GM12878 (cell line): ENCODE data around the gene TYSND1. TPM values are rescaled to one million over a fixed set of nuclear protein-coding genes. Genes with fewer than 3 reads are reported as not detected.

Experiments used
- ATAC-seq: fragments of 200-7000 bp; cut with Tn5 transposase; 3 replicates; pipeline ENCODE4 v1.9.1; 2020; ENCODE audit warnings: mild to moderate bottlenecking, moderate library complexity
- BruUV-seq: library from RNA; stranded (reverse); fragments of 400-500 nt; replicated peaks from 2 replicates; lab custom pipeline; 2021; lab: Mats Ljungman, UMichigan
- CTCF ChIA-PET: fragments of 300-600 bp; sonication (Branson Sonifier 250); formaldehyde crosslinking; extraction: SDS; loops from one replicate; lab custom pipeline; 2021; ENCODE audit warnings: inconsistent platforms; lab: Yijun Ruan, JAX
- POLR2A ChIA-PET: fragments of 350-600 bp; formaldehyde crosslinking; extraction: SDS; loops from one replicate; lab custom pipeline; 2021; ENCODE audit warnings: inconsistent platforms; lab: Charles Lee
- RAD21 ChIA-PET: fragments of 300-600 bp; sonication (Branson Sonifier 250); formaldehyde crosslinking; loops from one replicate; lab custom pipeline; 2023; ENCODE audit warnings: antibody characterized with exemption; ENCODE audit not compliant: unreplicated experiment; lab: Charles Lee
- SMC1A ChIA-PET: fragments of 300-600 bp; sonication (Branson Sonifier 250); formaldehyde crosslinking; loops from one replicate; lab custom pipeline; 2023; ENCODE audit not compliant: unreplicated experiment, uncharacterized antibody; lab: Charles Lee
- DNase-seq: peaks from one replicate; pipeline ENCODE4 v3.0.0-alpha.2; 2011; ENCODE audit warnings: low read depth, low spot score
- FAIRE-seq: peaks from 3 replicates; lab custom pipeline; 2011; peaks lifted over from hg19 to GRCh38; lab: Jason Lieb, UNC
- H2AFZ ChIP-seq: 2 replicates; pipeline ENCODE4 v1.6.0; 2011; ENCODE audit warnings: low read depth, low read length, control low read depth; ENCODE audit not compliant: control insufficient read depth
- H3K27ac ChIP-seq: 2 replicates; pipeline ENCODE4 v1.5.1; 2011; ENCODE audit warnings: control low read depth; ENCODE audit not compliant: control insufficient read depth, insufficient read depth
- H3K27me3 ChIP-seq, 2 experiments: replicated peaks in 1 of 2; 2 replicates each; pipeline versions ENCODE4 v1.6.0 to v1.6.1; 2011; ENCODE audit warnings: low read length in 1 of 2; ENCODE audit not compliant: control insufficient read depth in 2 of 2, insufficient read depth in 2 of 2
- H3K36me3 ChIP-seq, 2 experiments: 2 replicates each; pipeline ENCODE4 v1.5.1; 2011; ENCODE audit warnings: low read length in 1 of 2; ENCODE audit not compliant: control insufficient read depth in 2 of 2, insufficient read depth in 2 of 2
- H3K4me1 ChIP-seq: 2 replicates; pipeline ENCODE4 v1.6.1; 2011; ENCODE audit warnings: mild to moderate bottlenecking, low read length, moderate library complexity, mixed read lengths; ENCODE audit not compliant: control insufficient read depth, insufficient read depth
- H3K4me2 ChIP-seq: 2 replicates; pipeline ENCODE4 v1.6.0; 2011; ENCODE audit warnings: control low read depth; ENCODE audit not compliant: control insufficient read depth, insufficient read depth
- H3K4me3 ChIP-seq: fragments of 200-600 bp; sonication (generic); 2 replicates; pipeline ENCODE4 v1.5.1; 2016
- H3K79me2 ChIP-seq: 2 replicates; pipeline ENCODE4 v1.6.0; 2011; ENCODE audit warnings: low read length; ENCODE audit not compliant: control insufficient read depth, insufficient read depth
- H3K9ac ChIP-seq: 2 replicates; pipeline ENCODE4 v1.8.0; 2011; ENCODE audit warnings: low read length, control low read depth, mixed read lengths; ENCODE audit not compliant: control insufficient read depth, insufficient read depth
- H3K9me3 ChIP-seq: replicated peaks from 3 replicates; pipeline ENCODE4 v1.5.1; 2011; ENCODE audit warnings: mild to moderate bottlenecking, low read length; ENCODE audit not compliant: control insufficient read depth, insufficient read depth
- H4K20me1 ChIP-seq: 2 replicates; pipeline ENCODE4 v1.6.0; 2011; ENCODE audit not compliant: control insufficient read depth, insufficient read depth
- ATF2 ChIP-seq: IDR thresholded peaks from 2 replicates; pipeline ENCODE4 v1.6.1; 2012; ENCODE audit warnings: low read length, inconsistent platforms
- CEBPZ ChIP-seq: fragments of 150-350 bp; IDR thresholded peaks from 2 replicates; pipeline ENCODE4 v1.6.1; 2016; ENCODE audit warnings: low read depth, low read length
- CTCF ChIP-seq, 3 experiments: IDR thresholded peaks in 2 of 3; conservative IDR thresholded peaks in 1 of 3; 2 replicates each; pipeline ENCODE4 v1.5.1; 2011; ENCODE audit warnings: low read depth in 3 of 3, low read length in 3 of 3, mild to moderate bottlenecking in 3 of 3, control low read depth in 2 of 3, moderate library complexity in 2 of 3, inconsistent platforms in 1 of 3, mixed read lengths in 1 of 3; ENCODE audit not compliant: control insufficient read depth in 2 of 3, insufficient read depth in 1 of 3; ENCODE audit errors: extremely low read depth in 1 of 3
- ETV6 ChIP-seq, 2 experiments: fragments of 450-650 bp in 1 of 2; IDR thresholded peaks in 1 of 2; conservative IDR thresholded peaks in 1 of 2; 2 replicates each; pipeline ENCODE4 v1.6.1; 2014; ENCODE audit warnings: antibody characterized with exemption in 1 of 2, borderline replicate concordance in 1 of 2, low read depth in 1 of 2, mild to moderate bottlenecking in 1 of 2, moderate library complexity in 1 of 2
- FOXM1 ChIP-seq: IDR thresholded peaks from 2 replicates; pipeline ENCODE4 v1.6.1; 2012; ENCODE audit warnings: low read depth, mild to moderate bottlenecking, inconsistent platforms, low read length, moderate library complexity
- JUNB ChIP-seq: IDR thresholded peaks from 2 replicates; pipeline ENCODE4 v1.6.1; 2016; ENCODE audit warnings: antibody characterized with exemption, mild to moderate bottlenecking
- NKRF ChIP-seq: fragments of 450-650 bp; conservative IDR thresholded peaks from 2 replicates; pipeline ENCODE4 v1.6.1; 2017; ENCODE audit warnings: mild to moderate bottlenecking, moderate library complexity
- SIX5 ChIP-seq: IDR thresholded peaks from 2 replicates; pipeline ENCODE4 v1.6.1; 2011; ENCODE audit warnings: mild to moderate bottlenecking, low read depth, low read length, moderate library complexity; ENCODE audit not compliant: severe bottlenecking
- YBX1 ChIP-seq: fragments of 450-650 bp; IDR thresholded peaks from 2 replicates; pipeline ENCODE4 v1.6.1; 2016; ENCODE audit warnings: antibody characterized with exemption
- YY1 ChIP-seq: IDR thresholded peaks from 2 replicates; pipeline ENCODE4 v1.6.1; 2011; ENCODE audit warnings: low read depth, mild to moderate bottlenecking, low read length
- ZSCAN29 ChIP-seq: fragments of 450-650 bp; IDR thresholded peaks from 2 replicates; pipeline ENCODE4 v1.6.1; 2017; ENCODE audit warnings: mild to moderate bottlenecking, moderate library complexity
- ZZZ3 ChIP-seq: IDR thresholded peaks from 2 replicates; pipeline ENCODE4 v1.6.1; 2011; ENCODE audit warnings: low read depth; ENCODE audit not compliant: control insufficient read depth, insufficient read length
- WGBS: methylation state at CpG from one replicate; pipeline ENCODE4 v1.1.6; 2016; ENCODE audit warnings: low lambda C conversion rate; ENCODE audit not compliant: insufficient replicate concordance, insufficient coverage; ENCODE audit errors: missing lambda C conversion rate; 5-methylcytosine and 5-hydroxymethylcytosine counted together
- in situ Hi-C: fragments of 300-500 bp; cut with MboI; formaldehyde crosslinking; loops from 9 replicates; pipeline ENCODE4 v1.14.3; 2018; ENCODE audit warnings: mixed read lengths
- intact Hi-C: fragments of 100-400 bp; cut with micrococcal nuclease; formaldehyde crosslinking; loops from one replicate; pipeline ENCODE4 v1.14.2; 2022; ENCODE audit not compliant: unreplicated experiment
- polyA plus RNA-seq, 11 experiments: library from polyadenylated mRNA; depleted of rRNA in 4 of 11; unstranded in 6 of 11; stranded (reverse) in 5 of 11; fragments of >200 nt; fragmentation: Nextera tagmentation in 4 of 11; fragmentation: Illumina TruSeq in 1 of 11; extraction: Ambion mirVana in 4 of 11; extraction: Trizol in 1 of 11; gene quantifications; 1 replicate in 1 of 11; 2 replicates in 10 of 11; pipeline versions ENCODE4 v1.2.1 to v1.2.3, GENCODE V29; 2011 to 2016; ENCODE audit warnings: inconsistent platforms in 2 of 11, missing spikeins in 2 of 11, low read depth in 1 of 11
- total RNA-seq, 4 experiments: library from RNA; depleted of rRNA in 3 of 4; stranded (reverse); fragments of >200 nt in 3 of 4; fragmentation: Illumina TruSeq in 1 of 4; extraction: Trizol in 1 of 4; gene quantifications; 2 replicates each; pipeline versions ENCODE4 v1.2.1 to v1.2.3, GENCODE V29; 2013 to 2021

Gene TYSND1
- total and polyA plus RNA-seq, 10 of the 15 experiments (the other 5 are each of a cell fraction or from before 2014, with no cell fraction given), result 1.9 to 21.4 (median 12.0) TPM

- H3K79me2 ChIP-seq, result no peaks in the 10 kb centered on the region
- ChIA-PET RAD21 (interaction anchor here (0.7 to 5.1 kb wide), 7 partner anchors 9 to 247 kb away, joined by 3 to 46 read pairs (median 7); partner anchors contain the start of gene TYSND1), POLR2A (interaction anchor here (0.5 to 1.2 kb wide), 5 partner anchors 30 to 1831 kb away, joined by 3 to 9 read pairs (median 3); partner anchors contain the start of gene TYSND1), SMC1A (interaction anchor here (0.7 to 4.9 kb wide), 17 partner anchors 9 to 263 kb away, joined by 3 to 42 read pairs (median 6); partner anchors contain the start of gene TYSND1), CTCF (interaction anchor here (0.6 to 8.4 kb wide), 54 partner anchors 8 to 469 kb away, joined by 3 to 173 read pairs (median 4); partner anchors contain the start of gene TYSND1)
- ATAC-seq (peak; percentile 97), DNase-seq (no peak), FAIRE-seq (peak; percentile 85)
- no peaks in the 10 kb centered on the region for H3K4me1 ChIP-seq
- in situ Hi-C loops (no loop called here), intact Hi-C loops (loop anchor here (2.0 kb wide), 1 partner anchor 29 kb away; no protein-coding TSS in a partner anchor)
- H3K27ac ChIP-seq, result no peak overlapping the region
- no peaks in the 10 kb centered on the region for H3K27me3 ChIP-seq
- no peaks in the 10 kb centered on the region for H3K9me3 ChIP-seq
- no peak overlapping the region for H3K9ac ChIP-seq
- H3K4me3 ChIP-seq, result no peak overlapping the region
- WGBS, result 34% methylated on average over 12 of the region's 12 CpGs
- BruUV-seq, result no TSS peak
- H2AFZ ChIP-seq, result no peak overlapping the region
- H3K36me3 ChIP-seq, result peaks cover 29% of the 10 kb centered on the region in 2 experiments
- H3K4me2 ChIP-seq, result no peak overlapping the region
- H4K20me1 ChIP-seq, result no peaks in the 10 kb centered on the region
- TF ChIP-seq SIX5, result no peak
- TF ChIP-seq ZZZ3, result no peak
- TF ChIP-seq ETV6 (conservative IDR thresholded peaks at IDR 0.05 in 1 of 2, IDR thresholded peaks at IDR 0.05 in 1 of 2; ENCODE audit: borderline replicate concordance in 1 of 2, low read depth in 1 of 2), result no peak
- TF ChIP-seq NKRF, result no peak
- no peak for TF ChIP-seq ZSCAN29
- no peak for TF ChIP-seq ATF2
- no peak for TF ChIP-seq JUNB
- no peak for TF ChIP-seq FOXM1
- peak; percentile 73 to 93 (median 85) for TF ChIP-seq CTCF (IDR thresholded peaks at IDR 0.05 in 2 of 3, conservative IDR thresholded peaks at IDR 0.05 in 1 of 3; ENCODE audit: control insufficient read depth in 2 of 3, extremely low read depth in 1 of 3, insufficient read depth in 1 of 3, low read depth in 3 of 3, low read length in 3 of 3)
- TF ChIP-seq CEBPZ, result no peak
- 0 out of 2 replicates have a peak, but pooled peaks have one; percentile 22 for TF ChIP-seq YY1
- TF ChIP-seq YBX1, result no peak
Measured at GRCh38 chr10:70115948-70116682, 30.4 kb downstream of the TYSND1 start.
